Activated CD8-positive, alpha-beta memory T cell treated with anti-CD3 and anti-CD28 coated beads, Interleukin-2, amount 50 U/mL, for 24 hours (primary cell): ENCODE measurements around the gene CHCHD5.
"Not testable (repeated sequence)": the region's sequence is repeated elsewhere in the genome, so short reads cannot be mapped to it uniquely, and the experiment has no call there.

Source experiments
- DNase-seq: peaks from one replicate; pipeline ENCODE4 v3.0.0-alpha.2; 2020; ENCODE audit errors: extremely low read depth

The CHCHD5 gene

GRCh38 chr2:112584134-112584890 lies at the start of gene CHCHD5:
TSS of gene CHCHD5 (plus strand) at chr2:112584609. CDS start at chr2:112584648, 39 bp downstream.
- DNase-seq: peak; percentile 79

- no peak for DNase-seq
Observed at GRCh38 chr2:112534826-112535225, 49.6 kb upstream of the CHCHD5 start.

- not testable (repeated sequence) for DNase-seq
Observed at GRCh38 chr2:112536665-112537064, 47.7 kb upstream of the CHCHD5 start.

- DNase-seq: no peak
Observed at GRCh38 chr2:112539306-112539705, 45.1 kb upstream of the CHCHD5 start.

GRCh38 chr2:112540906-112541305 lies 43.5 kb upstream of the CHCHD5 start:
- DNase-seq: no peak

- peak; percentile 30 for DNase-seq
Observed at GRCh38 chr2:112541315-112542122, 42.9 kb upstream of the CHCHD5 start.

GRCh38 chr2:112542123-112542983 lies 42.1 kb upstream of the CHCHD5 start, which contains the start of gene POLR1B:
TSS of gene POLR1B (plus strand) at chr2:112542465. CDS start at chr2:112542495, 30 bp downstream.
- peak; percentile 54 for DNase-seq

- DNase-seq: no peak
Observed at GRCh38 chr2:112542984-112543661, 41.3 kb upstream of the CHCHD5 start.

GRCh38 chr2:112547333-112547732 lies 37.1 kb upstream of the CHCHD5 start:
- DNase-seq: no peak

- no peak for DNase-seq
Observed at GRCh38 chr2:112548980-112549379, 35.4 kb upstream of the CHCHD5 start.

GRCh38 chr2:112566104-112566503 lies 18.3 kb upstream of the CHCHD5 start:
- DNase-seq: no peak

GRCh38 chr2:112566508-112566907 lies 17.9 kb upstream of the CHCHD5 start:
- not testable (repeated sequence) for DNase-seq

GRCh38 chr2:112572005-112572404 lies 12.4 kb upstream of the CHCHD5 start:
- no peak for DNase-seq

GRCh38 chr2:112577756-112578155 lies 6.7 kb upstream of the CHCHD5 start:
- DNase-seq: no peak

GRCh38 chr2:112579241-112579640 lies 5.2 kb upstream of the CHCHD5 start:
- no peak for DNase-seq

- DNase-seq: no peak
Observed at GRCh38 chr2:112580084-112580483, 4.3 kb upstream of the CHCHD5 start.

- peak; percentile 20 for DNase-seq
Observed at GRCh38 chr2:112582314-112582746, 2.1 kb upstream of the CHCHD5 start.

- no peak for DNase-seq
Observed at GRCh38 chr2:112583497-112584133, 794 bp upstream of the CHCHD5 start.

- DNase-seq: no peak
Observed at GRCh38 chr2:112584891-112585250, 462 bp downstream of the CHCHD5 start.

GRCh38 chr2:112585400-112585799 lies 991 bp downstream of the CHCHD5 start:
- no peak for DNase-seq
